GM12875 (cell line): ENCODE measurements around the gene WDR26.

ENCODE experiments used
- H3K4me3 ChIP-seq: one replicate; pipeline ENCODE4 v1.5.1; 2011; ENCODE audit warnings: low read depth, low read length, control low read depth
- CTCF ChIP-seq: IDR thresholded peaks from 2 replicates; pipeline ENCODE4 v1.5.1; 2011; ENCODE audit warnings: low read depth, mild to moderate bottlenecking, control low read depth, inconsistent platforms, low read length, moderate library complexity, borderline replicate concordance; ENCODE audit not compliant: insufficient read depth

WDR26 gene

GRCh38 chr1:224458996-224459395, 24.4 kb upstream of the WDR26 start:
- H3K4me3 ChIP-seq = no peak overlapping the region
- TF ChIP-seq CTCF = no peak

- no peak overlapping the region for H3K4me3 ChIP-seq
- no peak for TF ChIP-seq CTCF
Measured at GRCh38 chr1:224458296-224458695, 23.7 kb upstream of the WDR26 start.

- H3K4me3 ChIP-seq = no peak overlapping the region
- TF ChIP-seq CTCF = no peak
Measured at GRCh38 chr1:224457782-224458144, 23.2 kb upstream of the WDR26 start.

- H3K4me3 ChIP-seq = no peak overlapping the region
- TF ChIP-seq CTCF = no peak
Measured at GRCh38 chr1:224456637-224456953, 22.0 kb upstream of the WDR26 start.

- TF ChIP-seq CTCF = no peak
- no peak overlapping the region for H3K4me3 ChIP-seq
Measured at GRCh38 chr1:224454402-224455055, 19.9 kb upstream of the WDR26 start.

GRCh38 chr1:224450561-224451350, 16.2 kb upstream of the WDR26 start:
- no peak for TF ChIP-seq CTCF

GRCh38 chr1:224450159-224450558, 15.6 kb upstream of the WDR26 start:
- TF ChIP-seq CTCF = no peak
- H3K4me3 ChIP-seq = no peak overlapping the region

More at GRCh38 chr1:224450561-224451350, 16.2 kb upstream of the WDR26 start:
- H3K4me3 ChIP-seq = no peak overlapping the region
